A204.1 (cell line): ENCODE data around the gene MAD1L1.
"Not testable (repeated sequence)": the region's sequence is repeated elsewhere in the genome, so short reads cannot be mapped to it uniquely, and the experiment has no call there.

Experiments used
- FAIRE-seq: peaks from 2 replicates; lab custom pipeline; 2012; peaks lifted over from hg19 to GRCh38; lab: Jason Lieb, UNC

MAD1L1 gene

GRCh38 chr7:1892011-1892965 lies 340.5 kb downstream of the MAD1L1 start:
- no peak for FAIRE-seq

DNA sequence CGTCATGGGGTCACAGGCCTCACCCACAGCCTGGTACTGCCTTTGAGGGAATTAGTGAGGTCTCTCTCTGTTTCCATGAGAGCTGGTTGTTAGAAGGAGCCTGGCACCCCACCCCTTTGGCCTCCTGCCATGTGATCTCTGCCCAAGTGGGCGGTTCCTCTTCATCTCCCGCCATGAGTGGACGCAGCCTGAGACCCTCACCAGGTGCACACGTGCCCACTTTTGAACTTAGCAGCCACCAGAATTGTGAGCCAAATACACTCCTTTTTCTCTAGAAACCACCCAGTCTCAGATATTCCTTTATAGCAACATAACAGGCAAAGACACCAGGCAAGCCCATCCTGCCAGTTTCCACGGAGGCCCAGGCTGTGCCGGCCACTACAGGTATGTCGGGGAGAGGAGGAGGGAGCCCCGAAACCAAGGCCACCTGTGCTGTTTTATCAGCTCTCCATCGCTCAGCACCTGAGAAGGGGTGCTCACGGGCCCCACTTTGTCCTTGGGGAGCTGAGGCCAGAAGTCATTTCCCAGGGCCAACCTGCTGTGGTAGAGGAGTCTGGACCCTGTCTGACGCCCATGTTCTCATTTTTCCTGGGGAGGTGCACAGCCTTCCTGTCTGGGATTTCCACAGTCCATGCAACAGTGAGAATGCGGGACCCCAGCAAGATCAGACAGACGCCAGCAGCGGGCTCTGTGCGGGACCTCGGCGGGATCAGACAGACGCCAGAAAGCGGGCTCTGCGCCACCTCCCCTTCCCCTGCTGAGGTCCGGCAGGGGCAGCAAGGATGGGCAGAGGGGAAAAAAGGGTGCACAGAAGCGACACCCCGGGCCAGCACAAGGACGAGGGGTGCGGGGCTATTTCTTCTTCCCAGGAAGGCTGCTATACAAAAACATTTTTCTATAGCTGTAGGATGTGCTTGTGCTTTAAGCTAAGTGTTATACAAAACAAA lies 342.2 kb downstream of the MAD1L1 start:
- FAIRE-seq = no peak

DNA sequence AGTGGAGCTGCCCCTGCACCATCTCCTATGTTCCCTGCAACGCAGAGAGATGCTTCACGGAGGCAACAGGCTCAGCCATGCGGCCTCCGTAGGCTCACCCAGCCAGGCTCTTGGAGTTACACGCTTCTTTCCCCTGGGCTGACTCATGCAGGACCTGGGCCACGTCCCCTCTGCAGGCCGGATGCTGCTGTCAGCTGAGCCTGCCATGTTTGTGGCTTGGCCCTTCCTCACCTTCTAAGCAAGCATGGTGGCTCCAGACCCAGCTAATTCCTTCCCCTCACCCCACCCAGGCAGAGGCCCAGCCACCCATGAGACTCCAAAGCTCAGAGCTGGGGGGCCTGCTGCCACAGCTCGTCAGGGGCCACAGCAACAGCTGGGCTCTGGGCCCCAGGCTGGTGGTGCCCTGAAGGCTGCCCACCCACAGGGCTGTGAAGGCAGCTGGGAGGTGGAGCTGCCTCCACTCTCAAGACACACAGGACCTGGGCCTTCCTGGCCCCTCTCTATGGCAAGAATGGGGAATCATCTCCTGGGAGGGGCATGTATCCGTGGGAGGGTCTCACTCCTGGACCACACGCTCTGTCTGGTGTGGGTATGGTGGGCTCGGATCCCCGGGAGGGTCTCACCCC lies 343.1 kb downstream of the MAD1L1 start:
- FAIRE-seq = no peak

DNA sequence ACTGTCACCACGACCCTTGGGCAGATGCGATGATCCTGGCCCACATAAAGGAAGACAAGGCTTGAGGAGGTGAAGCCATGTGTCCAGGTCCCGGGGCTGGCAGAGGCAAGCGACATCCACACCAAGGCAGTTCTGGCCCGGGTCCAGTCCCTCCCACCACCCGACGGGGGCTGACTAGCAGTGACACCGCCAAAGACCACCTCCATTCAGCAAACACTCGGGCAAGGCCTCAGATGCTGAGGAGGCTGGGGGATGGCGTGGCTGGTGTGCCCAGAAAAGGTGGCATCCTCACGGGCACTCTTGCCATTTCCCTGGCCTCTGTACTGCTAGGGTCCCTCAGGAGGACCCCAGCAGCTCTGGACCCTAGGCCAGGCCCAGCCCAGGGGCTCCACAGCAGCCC lies 343.7 kb downstream of the MAD1L1 start:
- FAIRE-seq = no peak

GRCh38 chr7:1888425-1888824 lies 344.3 kb downstream of the MAD1L1 start:
- no peak for FAIRE-seq

GRCh38 chr7:1887251-1887650 lies 345.5 kb downstream of the MAD1L1 start:
- no peak for FAIRE-seq

- no peak for FAIRE-seq
Measured at GRCh38 chr7:1886361-1887064, 346.2 kb downstream of the MAD1L1 start.

GRCh38 chr7:1885465-1886226 lies 347.1 kb downstream of the MAD1L1 start:
- no peak for FAIRE-seq

DNA sequence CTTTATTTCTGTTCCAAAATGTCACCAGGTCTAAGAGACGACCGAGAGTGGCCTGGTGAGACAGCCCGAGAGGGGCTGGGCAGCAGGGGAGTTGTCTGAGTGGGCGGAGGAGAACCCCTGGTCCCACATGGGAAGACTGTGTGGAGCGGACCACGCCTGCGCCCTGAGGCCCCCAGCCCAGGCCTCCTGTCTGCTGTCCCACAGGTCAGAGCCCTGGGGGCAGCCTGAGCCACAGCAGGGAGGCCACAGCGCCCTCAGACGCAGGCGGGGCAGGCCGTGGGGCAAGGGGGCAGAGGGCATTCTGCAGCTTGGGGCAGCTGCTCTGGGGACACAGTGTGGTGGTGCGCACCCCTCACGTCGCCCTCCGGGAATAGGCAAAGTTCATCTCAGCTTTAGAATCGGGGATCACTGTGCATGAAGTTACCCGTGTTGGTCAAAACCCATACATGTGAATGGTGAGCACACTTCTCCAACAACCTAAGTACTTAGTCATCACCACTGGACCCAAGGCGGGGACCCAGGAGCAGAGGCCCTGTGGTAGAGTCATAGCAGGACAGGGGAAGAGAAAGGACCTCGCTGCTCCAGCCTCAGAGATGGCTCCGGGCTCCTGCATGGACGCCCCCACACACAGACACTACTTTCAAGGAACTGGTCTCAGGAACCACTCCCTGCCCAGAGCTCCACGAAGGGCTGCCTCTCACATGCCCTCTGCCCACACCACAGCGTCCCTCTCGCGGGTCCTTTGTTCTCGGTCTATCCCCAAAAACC lies 348.0 kb downstream of the MAD1L1 start:
- FAIRE-seq = no peak

DNA sequence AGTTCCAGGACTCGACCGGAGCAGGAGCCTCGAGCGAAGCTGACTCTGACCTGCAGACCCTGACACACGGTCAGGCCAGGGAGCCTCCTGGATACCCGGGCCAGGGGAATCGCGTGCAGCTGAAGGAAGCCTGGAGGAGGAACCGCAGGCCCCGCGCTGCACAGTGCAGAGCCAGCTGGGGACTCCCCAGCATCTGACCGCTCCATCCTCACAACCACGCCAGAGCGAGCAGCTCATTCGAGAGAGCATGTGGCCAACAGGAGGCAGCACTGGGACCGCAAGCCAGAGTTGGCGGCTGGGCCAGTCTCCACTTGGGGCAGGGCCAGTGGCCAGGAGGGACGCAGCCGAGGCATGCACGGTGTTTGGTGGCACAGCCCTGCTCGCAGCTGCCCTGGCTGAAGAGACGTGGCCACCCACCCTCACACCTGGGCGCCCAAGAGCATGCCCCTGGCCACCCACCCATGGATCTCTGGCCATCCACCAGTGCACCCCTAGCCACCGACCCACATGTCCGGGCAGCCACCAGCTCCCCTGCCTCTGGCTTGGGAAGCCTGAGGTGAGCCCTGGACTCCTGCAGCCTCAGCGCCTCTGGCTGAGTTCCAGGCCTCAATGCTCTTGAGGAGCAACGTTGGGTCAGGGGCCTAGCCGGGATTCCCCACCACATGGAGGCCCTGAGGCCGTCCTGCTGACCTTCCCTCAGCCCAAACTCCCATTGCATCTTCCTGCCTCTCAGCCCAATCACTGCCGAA lies 348.7 kb downstream of the MAD1L1 start:
- no peak for FAIRE-seq

- FAIRE-seq = no peak
Measured at GRCh38 chr7:1883031-1883761, 349.5 kb downstream of the MAD1L1 start.

- FAIRE-seq = no peak
Measured at GRCh38 chr7:1882451-1882850, 350.3 kb downstream of the MAD1L1 start.

DNA sequence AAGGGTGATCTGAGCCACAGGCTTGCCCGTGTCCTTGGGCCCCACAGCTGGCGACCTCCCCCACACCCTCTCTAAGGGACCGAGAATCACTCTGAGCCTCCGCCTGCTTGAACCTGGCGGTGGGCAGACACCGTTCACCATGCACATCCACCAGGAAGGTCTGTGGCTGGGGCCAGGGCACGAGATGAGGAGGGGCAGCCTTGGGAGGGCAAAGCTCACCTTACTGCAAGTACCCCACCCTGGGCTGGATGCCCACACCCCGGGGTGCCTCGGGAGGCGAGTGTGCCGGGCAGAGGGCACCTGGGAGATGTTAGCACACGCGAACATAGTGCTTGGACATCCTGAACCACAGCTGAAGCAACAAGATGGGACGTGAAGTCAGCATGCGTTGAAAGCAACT lies 350.8 kb downstream of the MAD1L1 start:
- FAIRE-seq = no peak

DNA sequence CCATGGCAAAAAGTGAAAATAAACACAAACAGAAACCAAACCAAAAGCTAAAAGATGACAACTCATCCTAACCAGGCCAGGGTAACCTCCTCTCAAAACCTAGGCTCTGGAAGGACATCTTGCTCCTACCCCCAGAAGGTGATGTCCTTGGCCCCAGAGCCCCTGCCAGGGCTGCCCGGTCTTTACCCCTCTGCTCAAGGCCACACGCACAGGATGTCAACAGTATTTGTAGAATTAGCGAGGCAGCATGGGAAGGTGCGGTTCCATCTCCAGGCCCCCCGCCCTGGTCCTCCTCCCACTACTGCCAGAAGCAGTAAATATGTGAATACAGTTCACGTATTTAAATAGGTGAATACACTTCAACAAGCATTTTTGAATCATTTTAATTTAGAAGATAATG lies 356.1 kb downstream of the MAD1L1 start:
- FAIRE-seq = not testable (repeated sequence)

DNA sequence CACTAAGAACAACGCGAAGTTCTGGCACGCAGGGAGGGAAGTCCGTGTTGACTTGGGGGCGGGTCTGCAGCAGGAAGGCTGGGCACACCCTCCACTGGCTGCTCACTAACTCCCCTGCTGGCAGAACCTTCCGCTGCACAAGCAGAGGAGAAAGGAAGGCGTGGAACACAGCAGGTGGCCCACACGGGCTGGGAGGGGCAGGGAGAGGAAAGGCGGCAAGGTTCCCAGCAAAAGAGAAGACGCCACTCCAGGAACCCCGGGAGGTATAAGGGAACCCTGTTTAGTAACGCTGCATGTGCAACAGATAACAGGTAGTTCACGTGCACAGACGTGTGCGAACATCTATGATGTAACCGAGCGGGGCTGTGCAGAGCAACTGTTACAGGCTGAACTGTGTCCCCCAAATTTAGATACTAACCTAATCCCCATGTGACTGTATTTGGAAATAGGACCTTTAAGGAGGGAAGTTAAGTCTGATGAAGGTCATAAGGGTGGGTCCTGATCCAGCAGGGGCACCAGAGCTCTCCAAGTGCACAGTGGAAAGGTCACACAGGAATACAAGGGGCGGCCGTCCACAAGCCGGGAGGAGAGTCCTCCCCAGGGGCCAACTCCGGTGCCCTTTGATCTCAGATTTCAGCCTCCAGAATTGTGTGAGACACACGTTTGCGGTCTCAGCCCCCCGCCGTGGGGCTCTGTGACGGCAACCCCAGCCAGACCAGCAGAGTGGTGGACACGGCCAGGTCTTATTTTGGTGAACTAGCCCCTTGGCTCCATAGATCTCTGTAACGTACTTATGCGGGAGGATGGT lies 357.1 kb downstream of the MAD1L1 start:
- not testable (repeated sequence) for FAIRE-seq

- not testable (repeated sequence) for FAIRE-seq
Measured at GRCh38 chr7:1874590-1875391, 358.0 kb downstream of the MAD1L1 start.
